Neural cell (in vitro differentiated cells): ENCODE data around the gene DHX15. TPM values are rescaled to one million over a fixed set of nuclear protein-coding genes. Genes with fewer than 3 reads are reported as not detected.

ENCODE experiments used
- H2AFZ ChIP-seq: fragments of 200-600, 300-800 bp; sonication (generic), shearing (Covaris generic); 2 replicates; pipeline ENCODE4 v1.6.0; 2014; ENCODE audit warnings: low read depth, mild to moderate bottlenecking, antibody characterized with exemption, low read length, moderate library complexity
- H3F3A ChIP-seq: fragments of 200-600 bp; shearing (Covaris generic); 2 replicates; pipeline ENCODE4 v1.6.1; 2016; ENCODE audit warnings: mild to moderate bottlenecking, moderate library complexity, mixed read lengths, antibody characterized with exemption, low read length; ENCODE audit not compliant: insufficient read depth, poor library complexity, severe bottlenecking
- H3K27ac ChIP-seq: fragments of 200-600, 300-800 bp; sonication (generic), shearing (Covaris generic); 2 replicates; pipeline ENCODE4 v1.5.1; 2014; ENCODE audit warnings: mild to moderate bottlenecking, low read length, moderate library complexity
- H3K27me3 ChIP-seq: fragments of 300-800, 200-600 bp; sonication (generic), shearing (Covaris generic); 2 replicates; pipeline ENCODE4 v1.6.0; 2014; ENCODE audit warnings: mild to moderate bottlenecking, low read depth, low read length, moderate library complexity; ENCODE audit not compliant: insufficient read depth
- H3K36me3 ChIP-seq: fragments of 300-800, 200-600 bp; sonication (generic), shearing (Covaris generic); 2 replicates; pipeline ENCODE4 v1.5.1; 2014; ENCODE audit warnings: mild to moderate bottlenecking, antibody characterized with exemption, low read length, moderate library complexity; ENCODE audit not compliant: insufficient read depth
- H3K4me2 ChIP-seq: fragments of 300-800, 200-600 bp; sonication (generic), shearing (Covaris generic); 2 replicates; pipeline ENCODE4 v1.6.0; 2014; ENCODE audit warnings: mild to moderate bottlenecking, low read length
- H3K4me3 ChIP-seq: fragments of 300-800, 200-600 bp; sonication (generic), shearing (Covaris generic); 2 replicates; pipeline ENCODE4 v1.5.1; 2014; ENCODE audit warnings: mild to moderate bottlenecking, low read length, moderate library complexity
- H3K79me2 ChIP-seq: fragments of 200-600 bp; shearing (Covaris generic); replicated peaks from 2 replicates; pipeline ENCODE4 v1.6.0; 2014; ENCODE audit warnings: mild to moderate bottlenecking, low read length, moderate library complexity; ENCODE audit not compliant: insufficient read depth
- H3K9ac ChIP-seq: fragments of 300-800, 200-600 bp; sonication (generic), shearing (Covaris generic); 2 replicates; pipeline ENCODE4 v1.6.1; 2016; ENCODE audit warnings: mild to moderate bottlenecking, low read length, mixed read lengths
- H3K9me2 ChIP-seq: fragments of 200-600 bp; shearing (Covaris generic); 2 replicates; pipeline ENCODE4 v1.6.1; 2016; ENCODE audit warnings: mild to moderate bottlenecking, low read length, mixed read lengths; ENCODE audit not compliant: insufficient read depth
- H3K9me3 ChIP-seq: fragments of 200-600, 300-800 bp; sonication (generic), shearing (Covaris generic); 2 replicates; pipeline ENCODE4 v1.6.1; 2016; ENCODE audit warnings: mild to moderate bottlenecking, mixed run types, low read length, moderate library complexity, mixed read lengths
- H4K20me1 ChIP-seq: fragments of 200-600 bp; shearing (Covaris generic); 2 replicates; pipeline ENCODE4 v1.6.1; 2016; ENCODE audit warnings: mild to moderate bottlenecking, mixed run types; ENCODE audit not compliant: insufficient read depth
- CTCF ChIP-seq: fragments of 450-650 bp; IDR thresholded peaks from 2 replicates; pipeline ENCODE4 v1.5.1; 2014; ENCODE audit warnings: antibody characterized with exemption, mild to moderate bottlenecking, moderate library complexity; ENCODE audit not compliant: poor library complexity, severe bottlenecking
- EP300 ChIP-seq: fragments of 450-650 bp; conservative IDR thresholded peaks from 2 replicates; pipeline ENCODE4 v1.6.1; 2014; ENCODE audit warnings: antibody characterized with exemption, mild to moderate bottlenecking, moderate library complexity; ENCODE audit not compliant: poor library complexity, severe bottlenecking
- EZH2 ChIP-seq: fragments of 200-600, 300-800 bp; shearing (Covaris generic), sonication (generic); IDR thresholded peaks from 2 replicates; pipeline ENCODE4 v1.6.1; 2014; ENCODE audit warnings: antibody characterized with exemption, low read length, borderline replicate concordance, mild to moderate bottlenecking; ENCODE audit not compliant: insufficient read depth, poor library complexity, severe bottlenecking
- MXI1 ChIP-seq: fragments of 450-650 bp; conservative IDR thresholded peaks from 2 replicates; pipeline ENCODE4 v1.6.1; 2014; ENCODE audit warnings: antibody characterized with exemption, mild to moderate bottlenecking; ENCODE audit not compliant: poor library complexity, severe bottlenecking
- POLR2AphosphoS5 ChIP-seq: IDR thresholded peaks from 2 replicates; pipeline ENCODE4 v1.6.1; 2012
- RAD21 ChIP-seq: fragments of 450-650 bp; conservative IDR thresholded peaks from 2 replicates; pipeline ENCODE4 v1.6.1; 2014; ENCODE audit warnings: antibody characterized with exemption, mild to moderate bottlenecking, moderate library complexity
- REST ChIP-seq: IDR thresholded peaks from 2 replicates; pipeline ENCODE4 v1.6.1; 2012; ENCODE audit warnings: borderline replicate concordance
- SMC3 ChIP-seq: fragments of 450-650 bp; conservative IDR thresholded peaks from 2 replicates; pipeline ENCODE4 v1.6.1; 2014; ENCODE audit warnings: antibody characterized with exemption, mild to moderate bottlenecking, moderate library complexity; ENCODE audit not compliant: poor library complexity
- TAF1 ChIP-seq: IDR thresholded peaks from 2 replicates; pipeline ENCODE4 v1.6.1; 2012; ENCODE audit warnings: low read depth
- polyA plus RNA-seq: library from polyadenylated mRNA; depleted of rRNA; stranded (reverse); fragments of >200 nt; gene quantifications from 2 replicates; pipeline ENCODE4 v1.2.3, GENCODE V29; 2014

Gene DHX15
- polyA plus RNA-seq, 1 donor from 2014 or later: 368 TPM

- Histone ChIP-seq H3K4me3 (no peak overlapping the region), H2AFZ (no peak overlapping the region), H3K27ac (no peak overlapping the region), H3F3A (no peaks in the 10 kb centered on the region), H3K4me2 (no peak overlapping the region), H3K79me2 (no peaks in the 10 kb centered on the region), H3K9me2 (no peaks in the 10 kb centered on the region), H3K27me3 (no peaks in the 10 kb centered on the region), H3K9me3 (no peaks in the 10 kb centered on the region), H3K9ac (no peak overlapping the region), H4K20me1 (no peaks in the 10 kb centered on the region), H3K36me3 (no peaks in the 10 kb centered on the region)
- TF ChIP-seq REST (no peak), CTCF (no peak)
These were observed 72.8 kb downstream of the DHX15 start for GRCh38 chr4:24511371-24512063.

GRCh38 chr4:24510091-24510490, 74.3 kb downstream of the DHX15 start:
- no peaks in the 10 kb centered on the region for H3K36me3 ChIP-seq
- H2AFZ ChIP-seq: no peak overlapping the region
- no peaks in the 10 kb centered on the region for H3K9me2 ChIP-seq
- no peaks in the 10 kb centered on the region for H3K27me3 ChIP-seq
- H3K4me3 ChIP-seq: no peak overlapping the region
- H3K4me2 ChIP-seq: no peak overlapping the region
- no peaks in the 10 kb centered on the region for H4K20me1 ChIP-seq
- TF ChIP-seq MXI1: no peak
- no peak for TF ChIP-seq POLR2AphosphoS5
- TF ChIP-seq CTCF: no peak
- TF ChIP-seq REST: no peak
- TF ChIP-seq TAF1: no peak
- TF ChIP-seq SMC3: no peak
- TF ChIP-seq EP300: no peak
- TF ChIP-seq RAD21: no peak
- no peak for TF ChIP-seq EZH2
- no peaks in the 10 kb centered on the region for H3K79me2 ChIP-seq
- H3K9me3 ChIP-seq: no peaks in the 10 kb centered on the region
- no peaks in the 10 kb centered on the region for H3F3A ChIP-seq
- no peak overlapping the region for H3K27ac ChIP-seq
- no peak overlapping the region for H3K9ac ChIP-seq
